Mesothelial cell of epicardium (in vitro differentiated cells): ENCODE data around the gene TBK1. TPM values are rescaled to one million over a fixed set of nuclear protein-coding genes. Genes with fewer than 3 reads are reported as not detected.

Experiments
- DNase-seq, 2 experiments: peaks; one replicate each; pipeline ENCODE4 v3.0.0; 2021; ENCODE audit warnings: low spot score in 2 of 2; ENCODE audit not compliant: unreplicated experiment in 2 of 2
- H3K27ac Mint-ChIP-seq: 2 replicates; pipeline ENCODE4 v1.8.0; 2021; ENCODE audit warnings: mixed read lengths
- H3K27me3 Mint-ChIP-seq: 2 replicates; pipeline ENCODE4 v1.8.0; 2021; ENCODE audit warnings: low read depth, mixed read lengths
- H3K36me3 Mint-ChIP-seq: 2 replicates; pipeline ENCODE4 v1.8.0; 2021; ENCODE audit warnings: mixed read lengths
- H3K4me1 Mint-ChIP-seq: 2 replicates; pipeline ENCODE4 v1.8.0; 2021; ENCODE audit warnings: mixed read lengths
- H3K4me3 Mint-ChIP-seq: 2 replicates; pipeline ENCODE4 v1.8.0; 2021; ENCODE audit warnings: mild to moderate bottlenecking, moderate library complexity, mixed read lengths
- H3K9me3 Mint-ChIP-seq: 2 replicates; pipeline ENCODE4 v1.8.0; 2021; ENCODE audit warnings: mixed read lengths
- CTCF ChIP-seq: fragments of 200-600 bp; sonication (generic); IDR thresholded peaks from one replicate; pipeline ENCODE4 v1.5.0; 2021; ENCODE audit warnings: antibody characterized with exemption; ENCODE audit not compliant: unreplicated experiment
- total RNA-seq: library from RNA; stranded (reverse); gene quantifications from 3 replicates; pipeline ENCODE4 v1.2.1, GENCODE V29; 2021

TBK1 gene
- total RNA-seq, 1 donor from 2014 or later, result 25.5 TPM

- Mint-ChIP-seq H3K27me3 (no peaks in the 10 kb centered on the region), H3K4me3 (no peak overlapping the region), H3K27ac (no peak overlapping the region), H3K4me1 (peaks cover 13% of the 10 kb centered on the region), H3K36me3 (peaks cover 8% of the 10 kb centered on the region), H3K9me3 (no peaks in the 10 kb centered on the region)
- TF ChIP-seq CTCF, result no peak
- DNase-seq, result no peak
These were observed 6.0 kb downstream of the TBK1 start for GRCh38 chr12:64457923-64458322.

GRCh38 chr12:64459394-64459891 lies 7.5 kb downstream of the TBK1 start:
- no peak for DNase-seq
- H3K36me3 Mint-ChIP-seq, result peaks cover 9% of the 10 kb centered on the region
- no peak for TF ChIP-seq CTCF
- H3K27me3 Mint-ChIP-seq, result no peaks in the 10 kb centered on the region
- H3K4me1 Mint-ChIP-seq, result peaks cover 5% of the 10 kb centered on the region
- no peak overlapping the region for H3K4me3 Mint-ChIP-seq
- no peaks in the 10 kb centered on the region for H3K9me3 Mint-ChIP-seq
- peak overlapping the region; percentile 7 for H3K27ac Mint-ChIP-seq

GRCh38 chr12:64461634-64462414 lies 9.9 kb downstream of the TBK1 start:
- H3K4me3 Mint-ChIP-seq, result no peak overlapping the region
- peaks cover 17% of the 10 kb centered on the region for H3K36me3 Mint-ChIP-seq
- no peak for DNase-seq
- H3K4me1 Mint-ChIP-seq, result peaks cover 5% of the 10 kb centered on the region
- peak overlapping the region; percentile 19 for H3K27ac Mint-ChIP-seq
- no peaks in the 10 kb centered on the region for H3K9me3 Mint-ChIP-seq
- no peak for TF ChIP-seq CTCF
- no peaks in the 10 kb centered on the region for H3K27me3 Mint-ChIP-seq

GRCh38 chr12:64466178-64466577 lies 14.3 kb downstream of the TBK1 start:
- H3K4me1 Mint-ChIP-seq, result peaks cover 3% of the 10 kb centered on the region
- peak overlapping the region; percentile 25 for H3K27ac Mint-ChIP-seq
- H3K36me3 Mint-ChIP-seq, result peaks cover 32% of the 10 kb centered on the region
- TF ChIP-seq CTCF, result no peak
- no peak overlapping the region for H3K4me3 Mint-ChIP-seq
- DNase-seq, result no peak
- H3K27me3 Mint-ChIP-seq, result no peaks in the 10 kb centered on the region
- H3K9me3 Mint-ChIP-seq, result no peaks in the 10 kb centered on the region

- Mint-ChIP-seq H3K9me3 (no peaks in the 10 kb centered on the region), H3K4me1 (no peaks in the 10 kb centered on the region), H3K36me3 (peaks cover 32% of the 10 kb centered on the region), H3K27ac (no peak overlapping the region), H3K27me3 (no peaks in the 10 kb centered on the region), H3K4me3 (no peak overlapping the region)
- TF ChIP-seq CTCF, result no peak
- no peak for DNase-seq
These were observed 17.0 kb downstream of the TBK1 start for GRCh38 chr12:64468966-64469365.
